Ammon's horn (tissue), 1 donor: Measurements from ENCODE around the gene ZKSCAN5.
"Not testable (repeated sequence)": the region's sequence is repeated elsewhere in the genome, so short reads cannot be mapped to it uniquely, and the experiment has no call there.

ENCODE experiments used
- DNase-seq: peaks from one replicate; pipeline ENCODE4 v3.0.0-alpha.2; 2016; ENCODE audit warnings: low spot score

ZKSCAN5 gene

DNA sequence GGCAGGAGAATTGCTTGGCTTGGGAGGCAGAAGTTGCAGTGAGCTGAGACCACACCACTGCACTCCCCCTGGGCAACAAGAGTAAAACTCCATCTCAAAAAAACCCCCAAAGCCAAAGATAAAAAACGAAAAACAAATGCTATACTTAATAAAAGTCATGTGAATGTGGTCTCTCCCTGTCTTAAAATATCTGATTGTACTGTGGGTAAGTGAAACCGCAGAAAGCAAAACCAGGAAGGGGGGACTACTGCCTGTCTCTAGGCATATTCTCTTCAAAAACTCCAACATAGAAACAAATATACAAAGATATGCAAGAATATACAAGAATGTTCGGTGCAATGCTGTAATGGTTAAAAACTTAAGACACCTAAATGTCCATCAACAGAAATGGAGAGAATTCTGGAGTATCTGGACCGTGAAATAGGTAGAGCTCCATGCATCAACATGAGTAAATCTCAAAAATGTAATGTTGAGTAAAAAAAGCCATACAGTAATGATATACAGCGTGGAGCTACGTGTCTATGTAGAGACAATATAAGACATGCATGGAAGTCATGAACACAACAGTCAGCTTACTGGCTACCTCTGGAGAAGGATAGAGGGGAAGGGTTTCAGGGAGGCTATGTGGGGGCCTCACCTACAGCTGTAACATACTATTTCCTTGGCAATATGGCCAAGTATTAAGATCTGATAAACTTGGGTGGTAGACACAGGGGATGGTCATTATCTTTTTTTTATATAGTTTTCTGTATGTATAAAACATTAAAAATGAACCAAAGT lies 6.5 kb upstream of the ZKSCAN5 start:
- no peak for DNase-seq

DNA sequence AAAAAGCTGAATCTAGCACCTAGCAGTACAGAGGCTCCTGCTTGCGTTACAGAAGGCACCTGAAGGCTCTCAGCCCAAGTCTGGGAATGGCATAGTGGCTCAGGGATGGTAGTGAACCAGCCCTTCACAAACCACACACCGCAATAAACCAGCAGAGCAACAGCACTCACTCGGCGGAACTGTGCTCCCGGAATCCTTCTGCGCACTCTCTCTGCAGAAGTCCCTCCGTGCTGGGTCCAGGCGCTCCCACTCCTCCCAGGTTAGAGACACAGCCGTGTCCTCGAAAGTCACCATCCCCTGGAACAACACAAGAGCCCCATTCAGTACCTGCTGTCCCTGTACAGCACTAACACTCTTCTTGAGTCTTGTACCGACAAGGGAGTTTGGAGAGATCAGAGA lies 5.9 kb upstream of the ZKSCAN5 start:
- DNase-seq = no peak

DNA sequence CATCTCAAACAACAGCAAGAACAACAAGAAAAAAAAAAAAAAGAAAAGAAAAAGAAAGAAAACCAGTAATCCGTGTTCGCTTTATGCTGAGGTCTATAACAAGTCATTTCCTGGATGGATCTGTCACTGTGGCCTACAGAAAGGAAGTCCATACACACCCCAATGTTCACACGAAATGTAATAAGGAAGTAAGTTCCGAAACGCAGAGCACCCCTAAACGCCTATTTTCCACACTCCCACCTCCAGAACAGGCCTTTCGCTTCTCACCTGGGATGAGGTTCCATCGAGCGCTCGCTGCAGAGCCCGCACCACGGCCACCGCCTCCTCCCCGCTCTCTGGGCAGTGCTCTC lies 5.1 kb upstream of the ZKSCAN5 start:
- DNase-seq = no peak

DNA sequence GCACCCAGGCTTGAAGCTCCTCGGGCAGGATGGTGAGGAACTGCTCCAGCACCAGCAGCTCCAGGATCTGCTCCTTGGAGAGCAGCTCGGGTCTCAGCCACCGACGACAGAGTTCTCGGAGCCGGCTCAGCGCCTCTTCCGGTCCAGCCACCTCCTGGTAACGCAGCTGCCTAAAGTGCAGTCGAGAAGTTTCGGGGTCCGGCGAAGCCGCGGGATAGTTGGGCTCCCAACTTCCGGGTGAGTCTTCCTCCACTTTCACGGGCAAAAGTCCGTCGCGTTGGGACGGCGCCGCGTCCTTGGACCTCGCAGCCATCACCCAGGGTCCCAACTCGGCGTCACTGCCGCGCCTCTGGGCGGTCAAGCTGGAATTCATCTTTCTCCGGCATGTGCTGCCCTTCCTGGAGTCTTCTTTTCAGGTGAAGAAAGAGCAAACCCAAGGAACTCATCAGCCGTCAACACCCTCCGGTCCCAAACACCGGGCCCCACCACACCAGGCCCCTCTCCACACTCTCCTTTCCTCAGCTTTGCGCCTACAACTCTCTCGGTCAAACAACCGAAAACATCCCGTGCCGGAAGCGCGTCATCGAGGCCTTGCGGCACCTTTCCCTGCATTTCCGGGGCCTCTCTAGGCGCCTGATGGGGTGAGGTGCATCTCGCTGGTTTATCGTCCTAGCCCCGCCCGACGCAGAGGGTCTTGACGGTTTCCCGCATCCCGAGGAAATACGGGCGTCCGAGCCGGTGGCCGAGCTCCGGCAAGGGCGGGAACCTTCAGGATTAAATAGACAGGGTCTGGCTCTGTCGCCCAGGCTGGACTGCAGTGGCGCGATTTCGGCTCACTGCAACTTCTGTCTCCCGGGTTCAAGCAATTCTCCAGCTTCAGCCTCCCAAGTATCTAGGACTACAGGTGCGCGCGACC lies 4.5 kb upstream of the ZKSCAN5 start, which contains the start of gene ZNF394:
ZNF394 (minus strand) TSS at position 561 of the 916 bp plus-strand sequence; CDS start at position 373, 188 bp downstream.
- DNase-seq = peak; percentile 96

DNA sequence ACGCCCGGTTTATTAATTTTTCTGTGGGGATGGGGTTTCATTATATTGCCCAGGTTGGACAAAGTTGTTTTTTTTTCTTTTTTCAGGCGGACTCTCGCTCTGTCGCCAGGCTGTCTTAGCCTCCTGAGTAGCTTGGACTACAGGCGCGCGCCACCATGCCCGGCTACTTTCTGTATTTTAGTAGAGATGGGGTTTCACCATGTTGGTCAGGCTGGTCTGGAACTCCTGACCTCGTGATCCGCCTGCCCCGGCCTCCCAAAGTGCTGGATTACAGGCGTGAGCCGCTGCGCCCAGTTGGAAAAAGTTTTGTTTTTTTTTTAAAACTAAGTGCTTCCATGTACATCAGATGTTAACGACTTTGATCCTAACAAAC lies 3.8 kb upstream of the ZKSCAN5 start:
- no peak for DNase-seq

DNA sequence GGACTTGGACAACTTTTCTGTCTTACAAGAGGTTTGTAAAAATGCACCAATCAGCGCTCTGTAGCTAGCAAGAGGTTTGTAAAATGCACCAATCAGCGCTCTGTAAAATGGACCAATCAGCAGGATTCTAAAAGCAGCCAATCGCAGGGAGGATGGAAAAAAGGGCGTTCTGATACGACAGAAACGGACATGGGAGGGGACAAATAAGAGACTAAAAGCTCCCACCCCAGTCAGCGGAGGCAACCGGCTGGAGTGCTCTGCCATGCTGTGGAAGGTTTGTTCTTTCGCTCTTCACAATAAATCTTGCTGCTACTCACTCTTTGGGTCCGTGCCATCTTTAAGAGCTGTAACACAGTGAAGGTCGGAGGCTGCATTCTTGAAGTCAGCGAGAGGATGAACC lies 3.2 kb upstream of the ZKSCAN5 start:
- not testable (repeated sequence) for DNase-seq

DNA sequence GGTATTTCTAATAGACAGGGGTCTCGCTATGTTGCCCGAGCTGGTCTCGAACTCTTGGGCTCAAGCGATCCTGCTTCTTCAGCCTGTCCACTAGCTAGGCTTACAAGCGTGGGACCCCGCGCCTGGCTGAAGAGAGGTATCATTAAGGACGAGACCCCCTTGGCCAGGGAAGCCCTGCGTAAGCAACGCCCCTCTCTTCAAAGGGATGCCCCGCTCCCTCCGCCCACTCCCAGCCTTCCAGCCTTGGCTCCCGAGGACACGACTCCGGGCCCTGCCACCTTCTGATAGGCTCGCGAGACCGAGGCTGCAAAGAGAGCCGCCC lies 220 bp upstream of the ZKSCAN5 start:
- peak; percentile 98 for DNase-seq

DNA sequence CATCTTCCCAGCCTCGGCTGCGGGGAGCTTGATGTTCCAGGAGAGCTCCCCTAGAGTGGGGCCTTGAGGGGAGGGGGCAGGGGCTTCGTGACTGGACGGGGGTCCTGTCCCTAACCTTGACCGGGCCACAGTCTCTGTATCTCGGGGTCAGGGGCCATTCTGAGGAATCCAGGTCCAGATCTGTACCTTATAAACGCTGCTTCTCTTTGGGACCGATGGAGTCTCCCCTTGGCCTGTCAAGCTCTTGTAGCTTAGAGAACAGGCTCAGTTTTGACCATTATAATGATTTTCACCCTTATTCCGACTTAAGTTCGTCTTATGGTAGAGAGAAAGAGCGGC lies 831 bp downstream of the ZKSCAN5 start:
- DNase-seq = no peak

DNA sequence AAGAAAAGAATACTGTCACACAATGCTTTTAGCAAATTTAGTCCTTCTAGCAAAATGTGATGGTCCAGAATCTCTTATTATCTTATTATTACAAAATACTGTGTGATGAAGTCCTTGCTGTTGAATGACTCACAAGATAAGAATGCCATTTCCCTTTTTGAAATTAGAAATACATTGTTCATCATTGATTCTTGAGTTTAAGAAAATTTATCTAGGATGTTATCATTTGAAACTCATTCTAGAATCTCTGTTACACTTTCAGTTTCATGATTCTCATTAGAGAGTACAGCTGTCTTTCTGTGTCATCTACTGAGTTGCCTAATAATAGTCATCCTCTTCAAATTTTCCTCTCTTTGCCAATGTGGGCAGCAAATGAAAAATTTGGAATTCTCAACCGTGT lies 9.6 kb downstream of the ZKSCAN5 start:
- DNase-seq = no peak

DNA sequence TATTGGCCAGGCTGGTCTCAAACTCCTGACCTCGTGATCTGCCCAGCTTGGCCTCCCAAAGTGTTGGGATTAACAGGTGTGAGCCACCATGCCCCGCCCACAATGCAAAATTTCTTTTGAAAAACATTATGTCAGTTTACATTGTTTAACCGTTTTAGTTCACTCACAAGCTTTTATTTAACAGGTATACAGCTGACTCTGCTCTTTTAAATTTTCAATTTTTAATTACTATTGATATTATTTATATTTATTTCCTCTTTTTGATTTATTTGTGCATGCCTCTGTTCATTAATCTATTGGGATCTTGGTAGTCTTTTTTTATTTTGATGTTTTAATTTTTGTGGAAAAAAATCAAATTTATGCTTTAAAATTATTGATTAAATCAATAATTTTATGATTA lies 16.9 kb downstream of the ZKSCAN5 start:
- DNase-seq = no peak

DNA sequence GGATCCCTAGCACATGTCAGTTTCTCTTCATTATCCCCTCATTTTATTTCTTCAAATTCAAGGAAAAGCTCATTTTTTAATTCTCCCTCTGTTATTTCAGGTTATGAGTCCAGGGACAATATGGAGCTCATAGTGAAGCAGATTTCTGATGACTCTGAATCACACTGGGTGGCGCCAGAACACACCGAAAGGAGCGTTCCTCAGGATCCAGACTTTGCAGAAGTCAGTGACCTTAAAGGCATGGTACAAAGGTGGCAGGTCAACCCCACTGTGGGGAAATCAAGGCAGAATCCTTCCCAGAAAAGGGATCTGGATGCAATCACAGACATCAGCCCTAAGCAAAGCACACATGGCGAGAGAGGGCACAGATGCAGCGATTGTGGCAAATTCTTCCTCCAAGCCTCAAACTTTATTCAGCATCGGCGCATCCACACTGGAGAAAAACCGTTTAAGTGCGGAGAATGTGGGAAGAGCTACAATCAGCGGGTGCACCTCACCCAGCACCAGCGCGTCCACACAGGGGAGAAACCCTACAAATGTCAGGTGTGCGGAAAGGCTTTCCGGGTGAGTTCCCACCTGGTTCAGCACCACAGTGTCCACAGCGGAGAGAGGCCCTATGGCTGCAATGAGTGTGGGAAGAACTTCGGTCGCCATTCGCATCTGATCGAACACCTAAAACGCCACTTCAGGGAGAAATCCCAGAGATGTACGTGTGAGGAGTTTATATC lies 21.4 kb downstream of the ZKSCAN5 start:
- no peak for DNase-seq

DNA sequence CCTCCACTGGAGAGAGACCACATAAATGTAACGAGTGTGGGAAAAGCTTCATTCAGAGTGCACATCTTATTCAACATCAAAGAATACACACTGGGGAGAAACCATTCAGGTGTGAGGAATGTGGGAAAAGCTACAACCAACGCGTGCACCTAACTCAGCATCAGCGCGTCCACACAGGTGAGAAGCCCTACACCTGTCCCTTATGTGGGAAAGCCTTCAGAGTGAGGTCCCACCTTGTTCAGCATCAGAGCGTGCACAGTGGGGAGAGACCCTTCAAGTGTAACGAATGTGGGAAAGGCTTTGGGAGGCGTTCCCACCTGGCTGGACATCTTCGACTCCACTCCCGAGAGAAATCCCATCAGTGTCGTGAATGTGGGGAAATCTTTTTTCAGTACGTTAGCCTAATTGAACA lies 26.9 kb downstream of the ZKSCAN5 start:
- no peak for DNase-seq

DNA sequence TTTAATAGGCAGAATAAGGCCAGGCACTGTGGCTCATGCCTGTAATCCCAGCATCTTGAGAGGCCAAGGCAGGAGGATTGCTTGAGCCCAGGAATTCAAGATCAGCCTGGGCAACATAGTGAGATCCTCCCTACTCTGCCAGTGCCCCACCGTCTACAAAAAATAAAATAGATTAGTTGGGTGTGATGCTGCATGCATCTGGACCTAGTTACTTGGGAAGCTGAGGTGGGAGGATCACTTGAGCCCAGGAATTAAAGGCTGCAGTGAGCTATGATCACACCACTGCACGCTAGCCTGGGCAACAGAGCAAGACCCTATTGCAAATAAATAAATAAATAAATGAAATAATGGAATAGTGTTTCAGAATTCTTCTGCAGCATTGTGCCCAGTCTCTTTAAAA lies 31.2 kb downstream of the ZKSCAN5 start:
- no peak for DNase-seq

DNA sequence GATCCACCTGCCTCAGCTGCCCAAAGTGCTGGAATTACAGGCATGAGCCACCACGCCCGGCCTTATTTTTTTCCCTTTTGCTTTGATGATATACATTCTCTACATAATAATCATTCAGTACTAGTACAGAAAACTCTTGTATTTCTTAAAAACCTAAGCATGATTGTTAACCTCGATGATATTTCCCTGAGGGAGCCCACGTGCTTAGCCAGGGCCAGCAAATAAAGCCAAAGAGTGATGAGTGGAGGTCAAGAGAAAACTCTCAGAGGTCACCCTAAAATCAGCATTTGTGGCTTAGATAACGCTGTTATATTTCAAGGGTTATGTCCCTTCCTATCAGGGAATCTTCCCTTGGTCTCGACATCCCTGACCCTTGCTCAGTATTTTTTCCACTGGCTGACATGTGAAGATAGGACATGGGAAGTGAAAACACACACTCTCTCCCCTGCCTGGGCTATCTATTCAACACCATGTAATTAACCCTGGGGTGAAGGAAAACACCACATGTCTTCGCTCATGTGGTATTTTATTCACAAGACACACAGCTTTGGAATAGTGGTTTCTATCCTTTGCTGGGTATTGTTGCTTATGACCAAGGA lies 34.9 kb downstream of the ZKSCAN5 start:
- DNase-seq = no peak

DNA sequence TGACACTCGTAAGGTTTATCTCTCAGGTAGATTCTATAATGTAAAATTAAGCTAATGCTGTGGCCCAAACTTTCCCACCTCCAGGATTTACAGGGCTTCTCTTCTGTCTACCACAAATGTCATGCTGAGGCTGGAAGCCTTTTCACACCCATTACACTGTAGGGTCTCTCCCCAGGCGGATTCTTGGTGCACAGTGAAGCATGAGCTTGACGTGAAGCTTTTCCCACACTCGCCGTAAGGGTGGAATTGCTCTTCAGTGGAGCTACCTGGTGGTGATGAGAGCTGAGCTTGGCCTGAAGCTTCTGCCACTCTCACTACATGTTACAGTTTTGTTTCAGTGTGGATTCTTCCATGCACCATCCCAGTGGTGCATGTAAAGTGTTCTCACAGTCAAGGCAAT lies 36.1 kb downstream of the ZKSCAN5 start:
- no peak for DNase-seq

DNA sequence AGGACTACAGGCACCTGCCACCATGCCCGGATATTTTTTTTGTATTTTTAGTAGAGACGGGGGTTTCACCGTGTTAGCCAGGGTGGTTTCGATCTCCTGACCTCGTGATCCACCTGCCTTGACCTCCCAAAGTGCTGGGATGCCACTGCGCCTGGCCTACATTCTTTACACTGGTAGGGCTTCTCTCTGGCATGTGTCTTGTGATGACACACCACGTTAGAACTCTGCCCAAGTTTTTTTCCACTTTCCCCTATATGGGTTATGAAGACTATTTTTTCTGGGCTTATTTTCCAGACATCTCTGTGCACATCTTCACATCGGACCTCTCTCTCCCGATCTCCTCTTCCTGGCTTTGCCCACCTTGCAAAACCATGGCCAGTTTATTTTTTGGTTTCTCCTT lies 36.8 kb downstream of the ZKSCAN5 start:
- no peak for DNase-seq

DNA sequence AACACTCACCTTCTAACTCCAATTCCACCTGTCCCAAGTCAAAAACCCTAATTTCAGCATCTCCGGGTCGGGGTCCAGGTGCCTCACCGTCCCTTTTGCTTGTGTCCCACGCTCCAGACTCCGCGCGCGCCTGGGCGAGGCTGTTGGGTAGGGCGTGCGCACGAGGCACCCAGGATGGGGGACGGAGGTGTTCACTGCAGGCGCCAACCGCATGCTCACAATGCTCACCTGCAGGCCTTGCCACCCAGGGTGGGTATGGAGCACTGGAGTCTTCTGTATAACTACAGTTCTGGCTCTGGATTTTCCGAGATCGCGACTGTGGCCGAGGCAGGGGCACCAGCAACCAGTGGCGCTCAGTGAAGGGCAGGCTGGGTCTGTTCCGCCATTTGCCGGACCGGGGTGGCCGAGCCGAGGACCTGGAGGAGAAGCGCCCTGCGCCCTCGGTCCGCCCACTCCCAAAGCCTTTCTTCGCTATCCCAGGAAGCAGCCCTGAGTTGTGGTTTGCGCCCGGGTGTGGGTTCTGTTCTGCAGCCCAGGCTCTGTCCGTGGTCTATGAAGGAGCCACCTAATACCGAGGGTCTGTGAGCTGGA lies 38.7 kb downstream of the ZKSCAN5 start:
- DNase-seq = no peak

DNA sequence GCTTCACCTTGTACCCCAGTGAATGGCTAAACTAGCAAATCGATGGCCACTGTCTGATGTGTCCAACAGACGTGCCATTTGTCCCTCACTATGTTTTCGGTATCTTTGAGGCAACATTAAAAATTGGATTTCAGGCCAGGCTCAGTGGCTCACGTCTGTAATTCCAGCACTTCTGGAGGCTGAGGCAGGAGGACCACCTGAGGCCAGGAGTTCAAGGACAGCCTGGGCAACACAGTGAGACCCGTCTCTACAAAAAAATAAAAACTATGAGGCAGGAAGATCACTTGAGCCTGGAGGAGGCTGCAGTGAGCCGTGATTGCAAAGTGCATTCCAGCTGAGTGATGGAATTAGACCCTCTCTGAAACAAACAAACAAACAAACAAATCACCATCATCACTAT lies 39.5 kb downstream of the ZKSCAN5 start:
- DNase-seq = no peak

DNA sequence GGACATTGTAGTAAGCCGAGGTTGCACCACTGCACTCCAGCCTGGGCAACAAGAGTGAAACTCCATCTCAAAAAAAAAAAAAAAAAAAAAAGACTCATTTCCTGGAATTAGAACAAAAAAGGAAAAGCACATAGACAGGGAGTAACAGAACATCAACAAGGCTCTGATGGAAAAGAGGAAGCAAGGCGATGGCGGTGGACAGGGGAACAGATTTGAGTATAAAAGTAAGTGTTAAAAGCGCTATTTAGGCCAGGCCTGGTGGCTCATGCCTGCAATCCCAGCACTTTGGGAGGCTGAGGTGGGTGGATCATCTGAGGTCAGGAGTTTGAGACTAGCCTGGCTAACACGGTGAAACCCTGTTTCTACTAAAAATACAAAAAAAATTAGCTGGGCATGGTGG lies 40.8 kb downstream of the ZKSCAN5 start:
- DNase-seq = not testable (repeated sequence)

DNA sequence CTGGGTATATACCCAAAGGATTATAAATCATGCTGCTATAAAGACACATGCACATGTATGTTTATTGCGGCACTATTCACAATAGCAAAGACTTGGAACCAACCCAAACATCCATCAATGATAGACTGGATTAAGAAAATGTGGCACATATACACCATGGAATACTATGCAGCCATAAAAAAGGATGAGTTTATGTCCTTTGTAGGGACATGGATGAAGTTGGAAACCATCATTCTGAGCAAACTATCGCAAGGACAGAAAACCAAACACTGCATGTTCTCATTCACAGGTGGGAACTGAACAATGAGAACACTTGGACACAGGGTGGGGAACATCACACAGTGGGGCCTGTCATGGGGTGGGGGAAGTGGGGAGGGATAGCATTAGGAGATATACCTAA lies 45.1 kb downstream of the ZKSCAN5 start:
- not testable (repeated sequence) for DNase-seq

DNA sequence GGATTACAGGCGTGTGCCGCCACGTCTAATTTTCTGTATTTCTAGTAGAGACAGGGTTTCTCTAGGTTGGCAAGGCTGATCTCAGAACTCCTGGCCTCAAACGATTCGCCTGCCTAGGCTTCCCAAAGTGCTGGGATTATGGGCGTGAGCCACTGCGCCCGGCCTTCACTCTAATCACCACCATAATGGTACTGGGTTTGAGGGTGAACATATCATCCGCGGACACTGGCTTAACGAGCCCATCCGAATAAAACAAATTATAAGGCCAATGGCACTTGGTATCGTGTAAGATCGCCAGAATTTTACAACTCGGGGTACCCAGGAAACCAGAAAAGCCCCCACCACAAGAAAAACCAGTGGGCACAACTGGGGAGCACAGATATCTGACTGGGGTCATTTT lies 46.9 kb downstream of the ZKSCAN5 start:
- no peak for DNase-seq
